ENCODE measurements around the gene SLC25A18.

SLC25A18 gene

DNA sequence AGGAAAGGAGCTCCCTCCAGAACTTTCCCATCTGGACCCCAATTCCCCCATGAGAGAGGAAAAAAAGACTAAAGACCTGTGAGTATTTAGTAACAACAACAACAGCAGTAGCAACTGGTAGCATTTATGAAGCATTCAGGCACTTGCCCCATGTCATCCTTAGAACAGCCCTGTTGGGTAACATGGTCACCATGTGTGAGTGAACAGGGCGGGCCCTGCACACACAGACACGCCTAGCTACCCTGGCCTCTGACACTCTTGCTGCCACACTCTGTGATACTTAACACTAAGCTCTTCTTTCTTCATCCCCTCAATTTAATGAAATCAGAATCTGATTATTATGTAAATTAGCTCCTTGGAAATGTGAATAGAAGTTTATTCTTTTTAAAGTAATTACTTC lies 26.1 kb upstream of the SLC25A18 start:
- DNase-seq (ENCODE audit: low read depth) = no peak
- H3K4me3 ChIP-seq (ENCODE audit: control insufficient read depth, low read depth, low read length) = no peak overlapping the region
- TF ChIP-seq, protein P1, sequence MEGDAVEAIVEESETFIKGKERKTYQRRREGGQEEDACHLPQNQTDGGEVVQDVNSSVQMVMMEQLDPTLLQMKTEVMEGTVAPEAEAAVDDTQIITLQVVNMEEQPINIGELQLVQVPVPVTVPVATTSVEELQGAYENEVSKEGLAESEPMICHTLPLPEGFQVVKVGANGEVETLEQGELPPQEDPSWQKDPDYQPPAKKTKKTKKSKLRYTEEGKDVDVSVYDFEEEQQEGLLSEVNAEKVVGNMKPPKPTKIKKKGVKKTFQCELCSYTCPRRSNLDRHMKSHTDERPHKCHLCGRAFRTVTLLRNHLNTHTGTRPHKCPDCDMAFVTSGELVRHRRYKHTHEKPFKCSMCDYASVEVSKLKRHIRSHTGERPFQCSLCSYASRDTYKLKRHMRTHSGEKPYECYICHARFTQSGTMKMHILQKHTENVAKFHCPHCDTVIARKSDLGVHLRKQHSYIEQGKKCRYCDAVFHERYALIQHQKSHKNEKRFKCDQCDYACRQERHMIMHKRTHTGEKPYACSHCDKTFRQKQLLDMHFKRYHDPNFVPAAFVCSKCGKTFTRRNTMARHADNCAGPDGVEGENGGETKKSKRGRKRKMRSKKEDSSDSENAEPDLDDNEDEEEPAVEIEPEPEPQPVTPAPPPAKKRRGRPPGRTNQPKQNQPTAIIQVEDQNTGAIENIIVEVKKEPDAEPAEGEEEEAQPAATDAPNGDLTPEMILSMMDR (IDR thresholded peaks at IDR 0.05; ENCODE audit: control insufficient read depth, insufficient read depth, low read depth, low read length, missing control alignments) = no peak

DNA sequence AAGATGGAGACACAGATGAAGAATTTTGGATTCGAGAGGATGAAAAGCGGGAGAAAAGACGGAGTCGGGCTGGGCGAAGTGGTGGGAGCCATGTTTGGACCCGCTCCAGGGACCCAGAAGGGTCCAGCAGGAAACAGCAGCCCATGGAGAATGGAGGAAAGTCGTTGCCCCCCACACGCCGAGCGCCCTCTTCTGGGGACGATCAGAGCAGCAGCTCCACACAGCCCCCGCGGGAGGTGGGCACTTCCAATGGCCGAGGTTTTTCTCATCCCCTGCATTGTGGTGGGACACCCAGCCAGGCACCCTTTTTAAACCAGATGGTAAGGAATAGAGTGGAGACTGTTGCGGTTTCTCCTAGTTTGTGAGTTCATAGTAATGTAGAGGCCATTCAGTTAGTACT lies 22.8 kb upstream of the SLC25A18 start:
- TF ChIP-seq, protein P1 (IDR thresholded peaks at IDR 0.05; ENCODE audit: control insufficient read depth, insufficient read depth, low read depth, low read length, missing control alignments) = no peak
- H3K4me3 ChIP-seq (ENCODE audit: control insufficient read depth, low read depth, low read length) = no peak overlapping the region
- no peak for DNase-seq (ENCODE audit: low read depth)

DNA sequence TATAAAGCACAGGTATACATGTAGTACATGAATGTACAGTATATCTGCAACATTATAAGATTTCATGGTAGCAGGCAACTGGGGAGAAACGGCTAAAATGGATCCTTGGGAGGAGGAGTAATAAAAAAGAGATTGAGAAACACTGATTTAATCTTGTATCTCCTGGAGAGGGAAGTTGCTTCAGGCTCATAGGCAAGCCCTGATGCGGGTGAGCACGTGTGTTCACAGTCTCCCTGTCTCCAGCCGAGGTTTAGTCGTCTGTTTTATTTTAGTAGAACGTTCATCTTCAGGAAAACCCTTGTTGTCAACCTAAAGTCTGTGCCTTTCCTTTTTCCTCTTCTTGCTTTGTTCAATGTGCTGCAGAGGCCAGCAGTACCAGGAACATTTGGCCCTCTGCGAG lies 21.8 kb upstream of the SLC25A18 start:
- no peak overlapping the region for H3K4me3 ChIP-seq (ENCODE audit: control insufficient read depth, low read depth, low read length)
- no peak for DNase-seq (ENCODE audit: low read depth)
- TF ChIP-seq, protein P1 (IDR thresholded peaks at IDR 0.05; ENCODE audit: control insufficient read depth, insufficient read depth, low read depth, low read length, missing control alignments) = no peak

DNA sequence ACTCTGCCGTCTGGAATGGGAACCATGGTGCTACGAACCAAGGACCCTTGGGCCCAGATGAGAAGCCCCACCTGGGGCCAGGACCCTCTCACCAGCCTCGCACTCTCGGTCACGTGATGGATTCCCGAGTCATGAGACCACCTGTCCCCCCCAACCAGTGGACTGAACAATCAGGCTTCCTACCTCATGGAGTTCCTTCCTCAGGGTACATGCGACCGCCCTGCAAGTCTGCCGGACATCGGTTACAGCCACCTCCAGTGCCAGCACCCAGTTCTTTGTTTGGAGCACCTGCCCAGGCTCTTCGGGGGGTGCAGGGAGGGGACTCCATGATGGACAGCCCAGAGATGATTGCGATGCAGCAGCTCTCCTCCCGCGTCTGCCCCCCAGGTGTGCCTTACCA lies 20.8 kb upstream of the SLC25A18 start:
- H3K4me3 ChIP-seq (ENCODE audit: control insufficient read depth, low read depth, low read length) = no peak overlapping the region
- TF ChIP-seq, protein P1 (IDR thresholded peaks at IDR 0.05; ENCODE audit: control insufficient read depth, insufficient read depth, low read depth, low read length, missing control alignments) = no peak
- DNase-seq (ENCODE audit: low read depth) = no peak

DNA sequence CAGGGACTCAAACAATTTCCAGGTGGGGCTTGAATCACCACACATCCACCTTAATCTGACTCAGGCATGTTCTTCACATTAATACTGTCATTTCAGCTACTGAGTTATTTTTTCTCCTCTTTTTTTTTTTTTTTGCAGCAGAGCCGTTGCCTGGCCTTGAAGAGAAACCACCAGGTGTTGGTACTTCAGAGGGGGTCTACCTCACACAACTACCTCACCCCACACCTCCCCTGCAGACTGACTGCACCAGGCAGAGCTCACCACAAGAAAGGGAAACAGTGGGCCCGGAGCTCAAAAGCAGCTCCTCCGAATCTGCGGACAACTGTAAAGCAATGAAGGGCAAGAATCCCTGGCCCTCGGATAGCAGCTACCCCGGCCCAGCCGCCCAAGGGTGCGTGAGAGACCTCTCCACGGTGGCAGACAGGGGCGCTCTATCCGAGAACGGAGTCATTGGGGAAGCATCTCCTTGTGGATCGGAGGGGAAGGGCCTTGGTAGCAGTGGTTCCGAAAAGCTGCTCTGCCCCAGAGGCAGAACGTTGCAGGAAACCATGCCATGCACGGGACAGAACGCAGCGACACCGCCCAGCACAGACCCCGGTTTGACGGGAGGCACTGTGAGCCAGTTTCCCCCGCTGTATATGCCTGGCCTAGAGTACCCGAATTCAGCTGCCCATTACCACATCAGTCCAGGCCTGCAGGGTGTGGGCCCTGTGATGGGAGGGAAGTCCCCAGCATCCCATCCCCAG lies 15.1 kb upstream of the SLC25A18 start:
- TF ChIP-seq, protein P1 (IDR thresholded peaks at IDR 0.05; ENCODE audit: control insufficient read depth, insufficient read depth, low read depth, low read length, missing control alignments) = no peak
- H3K4me3 ChIP-seq (ENCODE audit: control insufficient read depth, low read depth, low read length) = no peak overlapping the region
- DNase-seq (ENCODE audit: low read depth) = no peak

DNA sequence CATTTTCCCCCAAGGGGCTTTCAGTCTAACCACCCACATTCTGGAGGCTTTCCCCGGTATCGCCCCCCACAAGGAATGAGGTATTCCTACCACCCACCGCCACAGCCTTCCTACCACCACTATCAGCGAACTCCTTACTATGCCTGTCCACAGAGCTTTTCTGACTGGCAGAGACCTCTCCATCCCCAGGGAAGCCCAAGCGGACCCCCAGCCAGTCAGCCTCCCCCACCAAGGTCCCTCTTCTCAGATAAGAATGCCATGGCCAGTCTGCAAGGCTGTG lies 14.6 kb upstream of the SLC25A18 start:
- TF ChIP-seq, protein P1 (IDR thresholded peaks at IDR 0.05; ENCODE audit: control insufficient read depth, insufficient read depth, low read depth, low read length, missing control alignments) = no peak
- H3K4me3 ChIP-seq (ENCODE audit: control insufficient read depth, low read depth, low read length) = no peak overlapping the region
- DNase-seq (ENCODE audit: low read depth) = no peak

DNA sequence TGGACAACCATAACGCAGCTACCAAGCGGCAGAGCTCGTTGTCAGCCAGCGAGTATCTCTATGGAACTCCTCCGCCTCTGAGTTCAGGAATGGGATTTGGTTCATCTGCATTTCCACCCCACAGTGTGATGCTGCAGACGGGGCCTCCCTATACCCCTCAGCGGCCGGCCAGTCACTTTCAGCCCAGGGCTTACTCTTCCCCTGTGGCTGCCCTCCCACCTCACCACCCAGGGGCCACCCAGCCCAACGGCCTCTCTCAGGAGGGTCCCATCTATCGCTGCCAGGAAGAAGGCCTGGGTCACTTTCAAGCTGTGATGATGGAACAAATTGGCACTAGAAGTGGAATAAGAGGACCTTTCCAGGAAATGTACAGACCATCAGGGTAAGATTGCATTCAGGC lies 14.1 kb upstream of the SLC25A18 start:
- DNase-seq (ENCODE audit: low read depth) = no peak
- TF ChIP-seq, protein P1 (IDR thresholded peaks at IDR 0.05; ENCODE audit: control insufficient read depth, insufficient read depth, low read depth, low read length, missing control alignments) = no peak
- H3K4me3 ChIP-seq (ENCODE audit: control insufficient read depth, low read depth, low read length) = no peak overlapping the region

Measured in AG09309 (cell line).